Ascending aorta (tissue), 2 donors: ENCODE data around the gene ARHGEF4. TPM values are rescaled to one million over a fixed set of nuclear protein-coding genes. Genes with fewer than 3 reads are reported as not detected.

Experiments
- DNase-seq, 2 donors: peaks; one replicate each; pipeline ENCODE4 v3.0.0-alpha.2; 2019; ENCODE audit warnings: low spot score in 2 of 2
- H3K27ac ChIP-seq, 2 donors: fragments of 200-600 bp; sonication (generic); one replicate each; pipeline ENCODE4 v1.5.1; 2016 to 2017; ENCODE audit warnings: mild to moderate bottlenecking in 1 of 2
- H3K27me3 ChIP-seq: fragments of 200-600 bp; sonication (generic); one replicate; pipeline ENCODE4 v1.5.1; 2017
- H3K36me3 ChIP-seq, 2 donors: fragments of 200-600 bp; sonication (generic); one replicate each; pipeline ENCODE4 v1.5.1; 2016
- H3K4me1 ChIP-seq, 2 donors: fragments of 200-600 bp; sonication (generic); one replicate each; pipeline ENCODE4 v1.5.1; 2016 to 2017; ENCODE audit warnings: mild to moderate bottlenecking in 1 of 2
- H3K4me3 ChIP-seq, 2 donors: fragments of 200-600 bp; sonication (generic); one replicate each; pipeline ENCODE4 v1.5.1; 2016 to 2017; ENCODE audit warnings: mild to moderate bottlenecking in 1 of 2
- H3K9me3 ChIP-seq, 2 donors: fragments of 200-600 bp; sonication (generic); one replicate each; pipeline ENCODE4 v1.5.1; 2016
- intact Hi-C: fragments of 100-400 bp; cut with DNase I; formaldehyde crosslinking; loops from one replicate; pipeline ENCODE4 v1.15.1; 2023
- total RNA-seq: library from RNA; depleted of rRNA; stranded (reverse); fragments of >200 nt; gene quantifications from one replicate; pipeline ENCODE4 v1.1.0, GENCODE V29; 2016
- TF ChIP-seq, protein P1 (sequence below), 3 experiments: fragments of 200-600 bp in 2 of 3; fragments of 450-650 bp in 1 of 3; sonication (generic) in 2 of 3; IDR thresholded peaks; one replicate each; pipeline ENCODE4 v1.5.1; 2016 to 2019; ENCODE audit warnings: antibody characterized with exemption in 3 of 3, mild to moderate bottlenecking in 1 of 3, moderate library complexity in 1 of 3

Gene ARHGEF4
- total RNA-seq, 1 donor from 2014 or later: 9.6 TPM

DNA sequence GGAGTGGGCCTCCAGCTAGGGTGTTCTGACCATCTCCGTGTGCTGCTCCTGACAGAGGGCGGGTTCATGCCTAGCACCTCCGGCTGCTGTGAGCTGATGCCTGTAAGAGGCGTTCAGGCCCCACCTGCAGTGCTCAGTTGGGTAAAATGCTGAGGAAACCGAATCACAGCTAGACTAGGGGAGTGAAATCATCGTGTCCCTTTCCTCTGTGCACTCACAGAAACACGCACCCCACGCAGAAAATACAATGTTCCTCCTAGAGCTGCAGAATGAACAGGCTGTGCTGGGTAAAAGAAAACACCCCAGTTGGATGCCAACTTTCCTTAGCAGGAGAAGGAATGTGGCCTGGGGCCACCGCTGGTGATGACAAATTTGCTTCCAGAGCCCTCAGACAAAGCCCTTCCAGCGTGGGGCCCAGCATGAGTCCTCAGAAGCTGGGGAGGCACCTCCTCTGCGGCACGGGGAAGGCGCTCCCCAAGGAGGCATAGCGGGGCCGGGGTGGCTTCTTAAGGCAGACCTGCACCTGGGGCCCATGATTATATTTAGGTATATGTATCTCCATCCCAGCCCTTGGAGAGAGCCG lies 16.3 kb upstream of the ARHGEF4 start:
- peaks cover 10 to 11% of the 10 kb centered on the region in 2 donors for H3K4me1 ChIP-seq
- intact Hi-C loops: loop anchor here (2.0 kb wide), 1 partner anchor 22 kb away; no protein-coding TSS in a partner anchor
- TF ChIP-seq, protein P1, sequence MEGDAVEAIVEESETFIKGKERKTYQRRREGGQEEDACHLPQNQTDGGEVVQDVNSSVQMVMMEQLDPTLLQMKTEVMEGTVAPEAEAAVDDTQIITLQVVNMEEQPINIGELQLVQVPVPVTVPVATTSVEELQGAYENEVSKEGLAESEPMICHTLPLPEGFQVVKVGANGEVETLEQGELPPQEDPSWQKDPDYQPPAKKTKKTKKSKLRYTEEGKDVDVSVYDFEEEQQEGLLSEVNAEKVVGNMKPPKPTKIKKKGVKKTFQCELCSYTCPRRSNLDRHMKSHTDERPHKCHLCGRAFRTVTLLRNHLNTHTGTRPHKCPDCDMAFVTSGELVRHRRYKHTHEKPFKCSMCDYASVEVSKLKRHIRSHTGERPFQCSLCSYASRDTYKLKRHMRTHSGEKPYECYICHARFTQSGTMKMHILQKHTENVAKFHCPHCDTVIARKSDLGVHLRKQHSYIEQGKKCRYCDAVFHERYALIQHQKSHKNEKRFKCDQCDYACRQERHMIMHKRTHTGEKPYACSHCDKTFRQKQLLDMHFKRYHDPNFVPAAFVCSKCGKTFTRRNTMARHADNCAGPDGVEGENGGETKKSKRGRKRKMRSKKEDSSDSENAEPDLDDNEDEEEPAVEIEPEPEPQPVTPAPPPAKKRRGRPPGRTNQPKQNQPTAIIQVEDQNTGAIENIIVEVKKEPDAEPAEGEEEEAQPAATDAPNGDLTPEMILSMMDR (IDR thresholded peaks at IDR 0.05): no peak
- H3K27me3 ChIP-seq: no peaks in the 10 kb centered on the region
- H3K9me3 ChIP-seq: no peaks in the 10 kb centered on the region
- H3K36me3 ChIP-seq: no peaks in the 10 kb centered on the region
- peak overlapping the region in 1 of 2 donors; percentile 60 for H3K4me3 ChIP-seq
- peak; percentile 29 to 75 for DNase-seq
- peak overlapping the region; percentile 92 to 96 for H3K27ac ChIP-seq

DNA sequence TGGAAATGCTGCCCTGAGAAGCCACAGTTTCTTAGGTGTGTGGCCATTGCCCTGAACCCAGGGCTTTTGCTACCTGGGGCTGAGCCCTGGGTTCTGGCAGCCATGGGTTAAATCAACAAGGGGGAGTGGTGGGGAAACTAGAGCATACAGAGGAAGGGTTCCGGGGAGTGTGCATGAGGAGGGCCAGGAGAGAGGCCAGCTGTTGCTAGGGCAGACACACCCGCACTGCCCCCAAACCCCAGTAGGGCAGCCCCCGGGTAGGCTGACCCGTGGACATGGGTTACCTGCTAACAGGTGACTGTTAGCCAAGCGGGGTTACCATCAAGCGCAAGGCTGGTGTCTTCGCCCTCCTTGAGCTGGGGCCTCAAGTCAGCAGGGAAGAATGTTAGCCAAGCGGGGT lies 14.8 kb upstream of the ARHGEF4 start:
- Histone ChIP-seq H3K27me3 (no peaks in the 10 kb centered on the region), H3K36me3 (no peaks in the 10 kb centered on the region), H3K4me1 (peaks cover 10 to 11% of the 10 kb centered on the region in 2 donors), H3K4me3 (no peak overlapping the region), H3K27ac (no peak overlapping the region), H3K9me3 (no peaks in the 10 kb centered on the region)
- no peak for DNase-seq
- intact Hi-C loops: loop anchor here (2.0 kb wide), 1 partner anchor 23 kb away; no protein-coding TSS in a partner anchor
- TF ChIP-seq, protein P1 (IDR thresholded peaks at IDR 0.05): no peak

DNA sequence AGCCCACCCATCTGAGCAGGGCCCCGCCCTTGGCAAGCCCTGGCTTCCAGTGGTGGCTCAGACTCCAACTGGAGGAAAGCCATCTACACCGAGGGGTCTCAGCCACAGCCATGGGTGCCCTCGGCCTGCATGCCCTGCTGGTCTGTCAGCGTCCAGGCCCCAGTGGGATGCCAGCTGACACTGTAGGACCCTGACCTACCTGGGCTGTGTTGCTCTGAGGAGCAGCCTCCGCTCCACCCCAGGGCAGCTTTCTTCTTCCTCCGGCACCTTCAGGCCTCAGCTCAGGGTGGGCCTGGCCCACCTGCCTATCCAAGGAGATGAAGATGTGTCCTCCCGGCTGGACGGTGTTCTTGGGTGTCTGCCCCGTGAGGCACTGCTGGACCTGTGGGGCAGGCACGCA lies 13.9 kb upstream of the ARHGEF4 start:
- peaks cover 10 to 11% of the 10 kb centered on the region in 2 donors for H3K4me1 ChIP-seq
- no peak overlapping the region for H3K27ac ChIP-seq
- H3K9me3 ChIP-seq: no peaks in the 10 kb centered on the region
- no peak overlapping the region for H3K4me3 ChIP-seq
- TF ChIP-seq, protein P1 (IDR thresholded peaks at IDR 0.05): no peak
- no peak for DNase-seq
- H3K27me3 ChIP-seq: no peaks in the 10 kb centered on the region
- no peaks in the 10 kb centered on the region for H3K36me3 ChIP-seq
- intact Hi-C loops: no loop called here

DNA sequence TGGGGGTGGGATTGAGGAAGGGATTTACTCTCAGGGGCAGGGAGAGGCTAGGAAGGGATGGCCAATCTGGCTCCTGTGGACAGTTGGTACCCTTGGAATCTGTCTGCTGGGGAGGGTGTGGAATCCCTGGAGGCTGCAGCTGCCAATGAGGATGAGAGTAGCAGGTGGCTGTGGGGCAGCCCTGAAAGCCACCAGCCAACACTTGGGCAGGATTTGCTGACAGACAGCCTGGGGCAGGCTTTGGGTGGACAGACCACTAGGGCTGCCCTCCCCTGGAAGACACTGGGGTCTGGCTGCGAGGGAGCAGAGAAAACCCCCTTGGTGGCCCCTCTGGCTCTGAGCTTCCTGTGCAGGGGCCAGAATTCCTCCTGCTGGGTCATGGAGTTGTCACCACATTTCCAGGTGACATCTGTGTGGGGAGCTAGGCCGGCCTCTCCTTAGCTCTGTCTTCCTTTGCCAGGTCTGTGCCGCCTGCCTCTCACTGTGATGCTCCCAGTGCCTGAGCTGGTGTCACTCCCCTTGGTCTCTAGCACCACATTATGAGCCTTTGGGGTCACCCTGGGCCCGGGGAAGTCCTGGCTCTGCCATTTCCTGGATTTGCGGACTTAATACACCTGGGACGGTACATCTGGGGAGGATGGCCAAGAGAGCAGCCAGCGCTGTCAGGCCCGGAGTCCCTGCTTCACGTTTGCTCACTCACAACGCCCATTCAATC lies 13.4 kb upstream of the ARHGEF4 start:
- intact Hi-C loops: no loop called here

DNA sequence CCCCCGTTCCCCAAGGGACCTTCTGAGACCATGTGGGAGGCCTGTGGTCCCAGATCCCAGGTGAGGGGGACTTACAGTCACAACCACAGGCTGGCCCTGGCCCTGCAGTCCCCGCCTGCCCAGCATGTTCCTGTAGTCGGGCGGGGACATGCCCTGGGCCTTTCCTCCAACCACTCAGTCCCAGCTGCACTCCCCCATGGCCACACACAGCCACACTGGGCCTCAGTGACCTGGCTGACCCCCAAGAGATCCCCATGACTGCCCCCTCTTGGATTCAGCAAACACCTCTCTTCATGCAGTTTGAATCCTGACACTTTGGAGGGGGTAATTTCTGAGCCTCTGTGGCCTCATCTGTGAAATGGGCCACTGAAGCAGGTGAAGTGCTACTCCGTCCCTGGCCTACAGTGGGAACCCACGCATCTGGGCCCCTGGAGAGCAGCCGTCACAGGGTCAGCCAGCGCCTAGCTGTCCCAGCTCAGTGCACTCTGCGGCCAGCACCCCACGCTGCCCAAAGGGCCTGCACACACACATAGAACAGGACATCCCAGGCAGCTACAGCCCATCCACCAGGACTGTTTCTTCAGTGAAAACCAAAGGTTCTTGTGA lies 12.7 kb upstream of the ARHGEF4 start:
- intact Hi-C loops: no loop called here
- no peak for DNase-seq
- TF ChIP-seq, protein P1 (IDR thresholded peaks at IDR 0.05): no peak

More for the DNA sequence above, 13.4 kb upstream of the ARHGEF4 start:
- H3K4me3 ChIP-seq: no peak overlapping the region
- H3K4me1 ChIP-seq: peaks cover 10 to 11% of the 10 kb centered on the region in 2 donors
- H3K27ac ChIP-seq: no peak overlapping the region
- no peaks in the 10 kb centered on the region for H3K9me3 ChIP-seq
- TF ChIP-seq, protein P1 (IDR thresholded peaks at IDR 0.05): no peak
- no peaks in the 10 kb centered on the region for H3K27me3 ChIP-seq
- H3K36me3 ChIP-seq: no peaks in the 10 kb centered on the region
- no peak for DNase-seq

More for the DNA sequence above, 12.7 kb upstream of the ARHGEF4 start:
- H3K9me3 ChIP-seq: no peaks in the 10 kb centered on the region
- no peak overlapping the region for H3K27ac ChIP-seq
- H3K36me3 ChIP-seq: no peaks in the 10 kb centered on the region
- no peaks in the 10 kb centered on the region for H3K27me3 ChIP-seq
- H3K4me3 ChIP-seq: no peak overlapping the region
- H3K4me1 ChIP-seq: peaks cover 10 to 11% of the 10 kb centered on the region in 2 donors
